GM21447 (cell line): Measurements from ENCODE around the gene MMP27.
"Not testable (repeated sequence)": the region's sequence is repeated elsewhere in the genome, so short reads cannot be mapped to it uniquely, and the experiment has no call there.

ENCODE experiments used
- ATAC-seq: cut with Tn5 transposase; IDR thresholded peaks from one replicate; pipeline ENCODE4 v1.9.1; 2021; ENCODE audit not compliant: unreplicated experiment

MMP27 gene, protein sequence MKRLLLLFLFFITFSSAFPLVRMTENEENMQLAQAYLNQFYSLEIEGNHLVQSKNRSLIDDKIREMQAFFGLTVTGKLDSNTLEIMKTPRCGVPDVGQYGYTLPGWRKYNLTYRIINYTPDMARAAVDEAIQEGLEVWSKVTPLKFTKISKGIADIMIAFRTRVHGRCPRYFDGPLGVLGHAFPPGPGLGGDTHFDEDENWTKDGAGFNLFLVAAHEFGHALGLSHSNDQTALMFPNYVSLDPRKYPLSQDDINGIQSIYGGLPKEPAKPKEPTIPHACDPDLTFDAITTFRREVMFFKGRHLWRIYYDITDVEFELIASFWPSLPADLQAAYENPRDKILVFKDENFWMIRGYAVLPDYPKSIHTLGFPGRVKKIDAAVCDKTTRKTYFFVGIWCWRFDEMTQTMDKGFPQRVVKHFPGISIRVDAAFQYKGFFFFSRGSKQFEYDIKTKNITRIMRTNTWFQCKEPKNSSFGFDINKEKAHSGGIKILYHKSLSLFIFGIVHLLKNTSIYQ

DNA sequence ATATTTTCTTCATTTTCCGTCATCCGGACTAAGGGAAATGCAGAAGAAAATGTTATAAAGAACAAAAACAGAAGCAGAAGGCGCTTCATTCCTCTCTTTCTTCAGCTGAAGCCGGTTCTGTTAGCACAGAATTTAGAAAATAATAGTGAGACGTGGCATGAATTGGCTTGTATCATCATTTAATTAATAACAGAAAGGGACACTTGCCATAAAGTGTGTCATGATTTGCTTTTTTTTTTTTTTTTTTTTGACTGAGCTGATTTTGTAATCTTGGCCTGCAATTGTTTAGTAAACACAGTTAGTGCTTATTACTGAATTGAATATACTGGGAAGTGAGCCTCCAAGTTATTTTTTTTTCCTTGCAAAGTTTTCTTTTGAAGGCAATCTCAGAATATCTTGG is at the start of gene MMP27:
Gene MMP27, minus strand, starts transcription at position 144 of the 400 bp plus-strand sequence. Its CDS starts 55 bp downstream, at position 89.
- no peak for ATAC-seq

DNA sequence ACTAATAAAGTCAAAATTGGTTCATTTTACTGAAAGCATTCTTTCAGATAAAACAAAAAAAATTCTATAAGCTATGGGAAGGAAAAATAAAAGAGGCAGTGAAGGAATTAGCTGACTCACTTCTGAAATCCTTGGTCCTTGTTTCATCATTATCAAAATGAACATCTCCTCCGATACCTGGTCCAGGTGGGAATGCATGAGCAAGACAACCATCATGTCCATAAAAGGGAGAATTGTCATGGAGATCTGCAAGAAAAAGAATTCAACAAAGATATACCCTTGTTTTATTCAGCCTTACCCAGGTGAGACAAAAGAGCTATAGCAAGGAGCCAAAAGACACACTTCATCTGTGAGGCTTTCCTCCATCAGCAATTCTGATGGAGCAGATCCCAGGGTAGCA is 47.7 kb upstream of the MMP27 start:
- ATAC-seq = no peak

DNA sequence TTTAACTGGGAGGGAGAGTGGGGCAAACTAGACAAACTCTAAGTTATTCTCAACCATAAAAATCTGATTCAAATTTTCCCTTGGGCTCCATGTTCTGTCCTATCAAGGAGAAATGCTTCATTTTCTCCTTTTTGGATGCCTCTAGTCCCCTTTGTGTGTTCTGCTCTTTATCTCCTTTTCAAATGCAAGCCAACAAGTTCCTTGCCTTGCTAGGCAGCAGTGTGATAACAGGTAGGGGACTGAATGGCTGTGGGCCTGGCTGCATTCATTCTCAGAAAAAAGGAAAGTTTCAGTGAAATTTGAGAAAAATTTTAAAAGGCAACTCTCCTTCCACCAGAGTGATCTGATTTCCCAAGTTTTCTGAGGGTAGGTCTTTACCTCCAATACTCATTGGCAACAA is 46.1 kb upstream of the MMP27 start:
- no peak for ATAC-seq

DNA sequence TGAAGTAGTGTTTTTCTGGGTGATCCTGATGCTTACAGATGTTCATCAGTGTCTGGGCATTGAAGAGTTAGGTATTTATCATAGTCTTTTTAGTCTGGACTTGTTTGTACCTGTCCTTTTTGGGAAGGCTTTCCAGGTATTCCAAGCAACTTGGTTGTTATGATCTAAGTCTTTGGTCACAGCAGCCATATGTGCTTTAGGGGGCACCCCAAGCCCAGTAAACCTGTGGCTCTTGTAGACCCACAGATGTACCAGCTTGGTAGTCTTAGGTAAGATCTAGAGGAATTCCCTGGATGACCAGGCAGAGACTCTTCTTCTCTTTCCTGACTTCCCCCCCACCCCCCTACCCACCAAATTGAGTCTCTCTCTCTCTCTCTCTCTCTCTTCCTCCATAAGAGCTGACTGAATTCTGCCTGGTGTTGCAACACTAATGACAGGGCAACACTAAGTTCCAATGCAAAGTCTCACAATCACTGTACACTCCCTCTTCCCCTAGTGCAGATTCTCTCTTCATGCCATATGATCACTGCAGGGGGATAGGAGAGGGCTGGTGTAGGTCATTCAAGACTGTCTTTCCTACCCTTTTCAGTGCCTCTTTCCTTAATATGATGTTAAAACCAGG is 43.6 kb upstream of the MMP27 start:
- ATAC-seq = no peak

DNA sequence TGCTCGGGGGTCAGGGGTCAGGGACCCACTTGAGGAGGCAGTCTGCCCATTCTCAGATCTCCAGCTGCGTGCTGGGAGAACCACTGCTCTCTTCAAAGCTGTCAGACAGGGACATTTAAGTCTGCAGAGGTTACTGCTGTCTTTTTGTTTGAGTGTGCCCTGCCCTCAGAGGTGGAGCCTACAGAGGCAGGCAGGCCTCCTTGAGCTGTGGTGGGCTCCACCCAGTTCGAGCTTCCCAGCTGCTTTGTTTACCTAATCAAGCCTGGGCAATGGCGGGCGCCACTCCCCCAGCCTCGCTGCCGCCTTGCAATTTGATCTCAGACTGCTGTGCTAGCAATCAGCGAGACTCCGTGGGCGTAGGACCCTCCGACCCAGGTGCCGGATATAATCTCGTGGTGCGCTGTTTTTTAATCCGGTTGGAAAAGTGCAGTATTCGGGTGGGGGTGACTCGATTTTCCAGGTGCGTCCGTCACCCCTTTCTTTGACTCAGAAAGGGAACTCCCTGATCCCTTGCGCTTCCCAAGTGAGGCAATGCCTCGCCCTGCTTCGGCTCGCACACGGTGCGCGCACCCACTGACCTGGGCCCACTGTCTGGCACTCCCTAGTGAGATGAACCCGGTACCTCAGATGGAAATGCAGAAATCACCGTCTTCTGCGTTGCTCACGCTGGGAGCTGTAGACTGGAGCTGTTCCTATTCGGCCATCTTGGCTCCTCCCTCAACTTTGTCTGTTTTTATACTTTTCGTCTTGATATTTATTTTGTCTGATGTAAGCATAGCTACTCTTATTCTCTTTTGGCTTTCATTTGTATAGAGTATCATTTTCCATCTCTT is 41.4 kb upstream of the MMP27 start:
- ATAC-seq = not testable (repeated sequence)

DNA sequence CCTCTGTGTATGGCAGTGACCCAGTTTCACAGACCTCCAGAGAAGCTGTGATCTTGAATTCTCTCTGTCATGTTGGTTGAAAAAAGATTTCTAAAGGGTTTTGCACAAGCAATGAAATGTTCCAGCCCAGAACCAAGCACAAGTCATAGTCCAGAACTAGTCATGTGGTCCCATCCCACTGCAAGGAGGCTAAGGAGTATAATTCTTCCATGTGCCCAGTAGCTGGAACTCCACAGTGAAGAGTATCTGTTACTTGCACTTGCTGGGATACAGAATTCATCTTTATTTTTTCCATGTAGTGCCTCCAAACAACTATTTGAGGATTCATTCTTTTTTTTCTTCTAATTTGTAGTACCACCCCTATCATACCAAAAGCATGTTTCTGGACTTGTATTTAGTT is 29.1 kb upstream of the MMP27 start:
- ATAC-seq = no peak

DNA sequence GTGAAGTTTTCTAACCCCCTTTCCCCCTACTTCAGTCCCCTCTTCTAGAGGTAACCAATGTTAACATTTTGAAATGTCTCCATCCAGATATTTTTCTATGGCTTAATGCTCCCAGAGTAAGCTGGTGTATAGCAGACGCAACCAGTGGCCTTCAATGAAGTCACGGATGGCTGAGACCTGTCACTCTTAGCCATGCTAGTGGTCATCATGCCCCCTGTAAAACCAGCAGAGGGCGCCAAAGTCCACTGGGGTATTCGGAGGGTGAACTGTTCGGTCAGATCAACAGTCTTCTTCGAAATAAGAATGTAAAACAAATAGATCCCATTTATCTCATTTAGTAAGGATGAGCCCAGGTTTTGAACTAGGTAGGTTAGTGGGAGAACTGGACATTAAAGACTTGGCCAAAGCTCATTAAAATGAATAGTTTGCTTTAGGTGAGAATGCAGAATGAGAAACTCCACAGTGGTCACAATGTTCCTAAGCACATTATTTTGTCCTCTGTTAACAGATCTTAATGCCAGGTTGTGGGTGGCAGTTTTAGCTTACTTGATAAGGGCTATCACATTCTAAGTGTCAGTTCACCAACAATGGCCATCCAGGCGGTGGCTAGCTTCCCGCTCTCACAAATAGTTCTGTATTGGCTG is 27.8 kb upstream of the MMP27 start:
- peak; percentile 83 for ATAC-seq

DNA sequence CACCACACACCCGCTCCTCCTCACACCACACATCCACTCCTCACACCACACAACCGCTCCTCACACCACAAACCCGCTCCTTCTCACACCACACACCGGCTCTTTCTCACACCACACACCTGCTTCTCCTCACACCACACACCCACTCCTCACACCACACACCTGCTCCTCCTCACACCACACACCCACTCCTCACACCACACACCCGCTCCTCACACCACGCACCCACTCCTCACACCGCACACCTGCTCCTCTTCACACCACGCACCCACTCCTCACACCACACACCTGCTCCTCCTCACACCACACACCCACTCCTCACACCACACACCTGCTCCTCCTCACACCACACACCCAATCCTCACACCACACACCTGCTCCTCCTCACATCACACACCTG is 25.4 kb upstream of the MMP27 start:
- ATAC-seq = not testable (repeated sequence)

DNA sequence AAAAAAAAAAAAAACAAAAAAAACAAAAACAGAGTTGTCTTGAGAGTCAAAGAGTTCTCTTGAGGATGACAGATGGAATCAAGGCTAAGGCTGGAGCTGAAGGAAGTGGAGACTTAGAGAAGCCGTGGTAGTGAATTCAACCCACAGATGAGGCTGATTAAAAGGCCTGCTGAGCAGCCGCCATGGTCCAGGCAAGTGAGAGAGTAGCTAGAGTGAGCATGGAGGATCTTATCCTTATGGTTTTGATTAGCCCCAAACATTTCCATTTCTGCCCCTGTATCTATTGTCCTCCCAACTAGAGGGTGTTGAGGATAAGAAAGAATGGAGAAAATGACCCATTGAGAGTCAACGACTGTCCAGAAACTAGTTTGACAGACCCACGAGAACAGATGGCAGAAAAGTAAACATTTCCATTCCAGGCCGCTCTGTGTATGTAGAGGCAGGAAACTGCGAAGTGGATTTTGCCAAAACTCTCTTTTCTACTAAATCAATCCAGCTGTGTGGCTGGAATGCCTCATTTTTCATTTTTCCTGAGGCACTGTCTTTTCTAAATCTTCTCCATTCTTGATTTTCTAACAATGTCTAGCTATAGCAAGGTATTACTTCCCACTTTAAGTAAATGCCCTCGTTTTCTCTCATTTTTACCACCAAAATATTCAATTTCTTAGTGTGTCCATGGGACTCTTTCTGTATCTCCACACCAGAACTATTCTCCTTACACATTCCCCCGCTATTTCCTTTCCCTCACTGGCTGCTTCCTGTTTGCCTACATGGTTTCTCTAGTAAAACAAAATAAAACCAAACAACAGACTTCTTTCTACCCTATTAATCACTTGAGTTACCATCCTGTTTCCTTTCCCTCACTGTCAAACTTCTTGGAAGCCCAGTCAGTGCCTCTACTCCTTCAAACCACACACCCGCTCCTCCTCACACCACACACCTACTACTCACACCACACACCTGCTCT is 24.6 kb upstream of the MMP27 start:
- ATAC-seq = no peak

DNA sequence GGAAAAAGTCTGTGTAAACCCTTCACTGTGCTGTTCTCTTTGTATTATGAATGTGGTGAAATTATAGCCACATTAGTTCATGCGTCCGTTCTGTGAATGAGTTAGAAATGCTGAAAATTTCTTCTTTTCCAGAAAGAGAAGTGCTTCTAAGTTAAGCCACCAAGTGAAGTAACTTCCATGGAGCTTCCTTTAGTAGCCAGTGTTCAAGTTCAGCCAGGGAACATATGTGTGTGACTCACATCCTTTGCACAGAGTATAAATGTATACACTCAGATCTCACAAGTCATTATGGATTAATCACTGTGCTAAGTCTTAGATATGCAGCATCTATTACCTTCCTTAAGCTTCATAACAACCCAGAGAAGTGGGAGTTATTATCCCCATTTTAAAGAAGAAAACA is 22.3 kb upstream of the MMP27 start:
- ATAC-seq = no peak

DNA sequence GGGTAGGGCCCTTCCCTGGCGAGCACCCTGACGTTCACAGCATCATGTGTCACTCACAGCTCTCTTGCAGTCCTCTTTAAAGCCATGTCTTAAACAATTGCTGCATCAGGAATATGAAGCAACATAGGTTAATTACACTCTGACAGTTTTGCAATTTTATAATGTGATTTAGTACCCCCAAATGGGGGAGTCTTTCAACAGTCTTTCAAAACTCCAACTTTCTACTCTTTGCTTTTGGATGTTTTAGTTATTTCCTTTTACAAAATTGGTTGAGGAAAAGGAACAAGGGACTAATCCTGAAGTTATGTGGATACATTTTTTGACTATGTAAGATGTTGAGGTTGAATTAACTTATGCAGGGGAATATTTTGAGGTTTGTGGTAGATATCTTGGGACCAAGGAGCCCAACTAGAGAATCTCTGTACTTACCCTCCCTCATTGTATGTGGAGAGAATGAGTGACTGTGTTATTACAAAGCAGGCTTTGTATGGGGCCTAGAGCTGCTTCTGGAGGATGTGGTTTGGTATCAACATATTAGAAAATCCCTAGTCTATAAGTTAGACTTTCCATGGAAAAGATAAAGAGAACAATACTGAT is 19.4 kb upstream of the MMP27 start, which contains the start of gene MMP8:
Gene MMP8, minus strand, starts transcription at position 51 of the 597 bp plus-strand sequence. CDS start 99 bp downstream, outside the sequence.
- ATAC-seq = no peak

DNA sequence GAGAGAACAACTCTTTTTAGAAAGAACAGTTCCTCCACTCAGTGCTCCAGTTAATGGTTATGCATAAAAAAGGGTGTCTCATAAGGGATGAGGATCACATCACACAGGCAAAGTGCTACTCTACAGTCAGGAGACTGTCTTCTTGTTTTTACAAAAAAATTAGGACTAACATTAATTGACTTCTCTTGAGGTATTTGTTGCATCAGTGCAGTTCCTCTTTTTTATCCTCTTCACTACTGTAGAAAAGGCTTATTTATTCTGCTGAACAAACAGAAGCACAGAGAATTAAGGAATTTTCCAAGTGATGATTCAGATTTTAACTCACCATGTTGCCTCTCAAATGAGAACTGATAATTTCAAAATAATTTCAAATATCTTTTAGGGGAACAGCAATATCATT is 17.3 kb upstream of the MMP27 start:
- ATAC-seq = no peak

DNA sequence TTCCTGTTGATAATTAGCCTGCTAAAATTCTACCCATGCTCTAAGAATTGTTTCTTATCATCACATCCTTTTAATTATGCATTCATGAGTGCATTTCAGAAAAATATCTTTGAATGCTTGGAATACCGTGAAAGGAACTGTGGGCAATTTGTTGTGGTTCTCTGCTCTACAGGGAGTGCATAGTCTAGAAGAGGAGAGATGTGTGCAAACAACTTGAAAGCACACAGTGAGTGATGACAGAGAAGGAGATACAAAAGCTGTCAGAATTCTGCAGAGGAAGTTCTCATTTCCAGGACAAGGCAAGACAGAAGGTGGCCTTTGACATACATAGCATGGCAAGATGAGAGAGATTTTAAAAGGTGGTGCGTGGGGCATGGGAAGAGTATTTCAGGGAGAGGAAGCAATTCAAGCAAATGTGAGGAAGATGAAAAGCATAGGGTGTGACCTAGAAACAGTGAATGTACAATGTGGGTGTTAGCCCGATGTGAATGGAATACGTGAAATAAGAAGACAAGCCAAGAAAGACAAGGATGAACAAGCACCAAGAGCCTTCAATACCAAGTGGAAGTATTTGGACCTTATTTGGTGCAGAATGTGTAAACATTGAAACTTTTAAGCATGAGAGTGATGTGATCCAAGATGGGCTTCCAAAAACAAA is 14.2 kb upstream of the MMP27 start:
- no peak for ATAC-seq

DNA sequence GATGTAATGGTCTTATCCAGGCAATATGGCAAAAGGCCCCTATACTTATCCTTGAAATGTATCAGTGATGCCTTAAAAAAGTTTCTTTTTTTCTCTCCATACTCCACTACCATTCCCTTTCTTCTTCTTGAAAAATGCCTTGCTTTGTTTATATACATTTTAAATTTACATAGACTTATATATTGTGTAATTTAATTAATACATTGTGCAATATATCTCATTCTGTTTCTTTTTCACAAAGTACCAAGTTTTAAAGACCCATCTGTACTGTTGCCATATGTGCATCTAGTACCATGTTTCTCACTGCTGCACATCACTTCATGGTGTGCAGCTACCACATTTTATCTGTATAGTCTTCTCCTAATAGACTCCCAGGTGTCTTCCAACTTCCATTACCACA is 11.7 kb upstream of the MMP27 start:
- ATAC-seq = no peak

DNA sequence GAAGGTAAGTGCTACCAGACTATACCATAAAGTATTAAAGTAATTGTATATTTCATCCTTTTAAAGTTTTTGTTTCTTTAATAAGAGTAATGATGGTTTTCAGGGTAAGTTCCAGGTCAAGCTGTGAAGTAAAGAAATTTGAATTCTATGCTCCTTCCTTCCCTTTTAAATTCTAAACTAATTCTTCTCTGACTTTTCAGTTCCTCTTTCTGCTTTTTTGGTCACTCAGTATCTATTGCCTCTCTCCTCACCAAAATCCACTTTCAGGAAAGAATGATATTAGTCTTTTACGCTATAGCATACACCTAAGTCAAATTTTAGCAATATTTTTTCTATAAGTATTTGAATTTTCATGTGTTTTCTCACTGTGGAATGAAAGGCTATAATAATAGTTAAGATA is 11.0 kb upstream of the MMP27 start:
- peak; percentile 61 for ATAC-seq

DNA sequence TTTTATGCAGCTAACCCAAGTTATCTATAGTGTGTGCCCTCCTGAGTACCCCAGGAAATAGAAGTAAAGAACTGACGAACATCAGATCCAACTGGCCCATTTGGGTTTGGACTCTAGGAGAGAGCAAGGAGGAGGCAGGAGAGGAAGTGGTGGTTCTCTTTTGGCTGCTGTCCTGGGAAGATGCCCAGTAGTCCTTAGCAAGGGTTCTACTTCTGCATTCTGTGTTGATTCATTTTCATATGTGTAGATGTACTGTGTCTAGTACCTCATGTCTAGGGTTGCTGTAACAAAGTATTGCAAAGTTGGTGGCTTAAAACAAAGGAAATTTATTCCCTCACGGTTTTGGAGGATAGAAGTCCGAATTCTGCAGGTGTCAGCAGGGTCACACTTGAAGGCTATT is 6.6 kb upstream of the MMP27 start:
- ATAC-seq = no peak

DNA sequence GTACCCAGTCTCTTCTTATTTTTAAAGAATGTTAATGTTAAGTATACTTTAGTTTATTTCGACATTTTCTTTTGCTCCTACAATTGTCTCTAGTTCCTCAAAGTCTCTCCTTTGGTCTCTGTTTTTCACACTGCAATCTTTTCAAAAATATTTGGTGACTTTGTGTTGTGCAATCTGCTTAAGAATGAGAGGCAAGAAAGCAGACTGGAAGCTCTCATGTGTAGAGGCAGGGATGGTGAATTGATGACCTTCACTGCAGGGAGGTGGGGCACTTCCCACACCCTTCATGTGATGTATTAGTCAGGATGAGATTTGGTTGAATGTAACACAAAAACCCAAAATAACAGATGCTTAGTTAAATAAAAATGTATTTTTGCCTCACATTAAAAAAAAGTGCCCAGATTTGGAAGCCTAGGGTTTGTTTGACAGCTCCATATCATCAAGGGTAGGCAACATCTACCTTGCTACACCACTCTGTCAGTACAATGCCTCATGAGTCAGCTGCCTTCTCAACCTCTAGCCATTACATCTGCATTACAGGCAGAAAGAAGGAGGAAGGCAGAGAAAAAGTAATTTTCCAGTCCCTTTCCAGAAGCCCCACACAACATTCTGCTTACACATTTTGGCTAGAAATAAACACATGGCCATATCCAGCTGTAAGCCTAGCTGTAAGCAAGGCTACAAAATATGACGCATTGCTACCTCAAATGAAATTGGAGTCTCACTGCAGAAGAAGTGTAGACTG is 3.8 kb upstream of the MMP27 start:
- no peak for ATAC-seq

DNA sequence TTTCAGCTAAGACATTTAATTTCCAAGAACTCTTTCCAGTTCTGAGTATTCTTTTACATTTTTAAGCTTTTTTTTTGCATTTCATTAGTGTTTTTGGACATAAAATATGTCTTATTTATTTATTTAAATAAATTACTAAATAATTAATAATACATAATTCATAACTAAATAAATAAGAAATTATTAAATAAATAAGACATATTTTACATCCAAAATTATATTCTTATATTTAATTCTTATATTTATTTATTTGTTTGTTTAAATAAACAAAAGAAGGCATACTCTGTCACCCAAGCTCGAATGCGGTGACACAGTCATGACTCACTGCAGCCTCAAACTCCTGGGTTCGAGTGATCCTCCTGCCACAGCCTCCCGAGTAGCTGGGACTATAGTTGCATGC is 3.1 kb upstream of the MMP27 start:
- ATAC-seq = no peak
